T-helper 2 cell treated with Interferon-gamma antibody and Interleukin-4, amounts not matched to agents 5 μg/mL and 100 μg/mL, for 36 hours (primary cell): Measurements from ENCODE around the gene ZNF606.

Experiments
- DNase-seq: peaks from one replicate; pipeline ENCODE4 v3.0.0; 2021; ENCODE audit warnings: low spot score
- H3K27ac Mint-ChIP-seq: one replicate; pipeline ENCODE4 v1.8.0; 2021; ENCODE audit warnings: mild to moderate bottlenecking, mixed read lengths
- H3K27me3 Mint-ChIP-seq: one replicate; pipeline ENCODE4 v1.8.0; 2021; ENCODE audit warnings: low read depth, mixed read lengths
- H3K36me3 Mint-ChIP-seq: one replicate; pipeline ENCODE4 v1.8.0; 2021; ENCODE audit warnings: low read depth, mixed read lengths
- H3K4me1 Mint-ChIP-seq: one replicate; pipeline ENCODE4 v1.8.0; 2021; ENCODE audit warnings: low read depth, mixed read lengths
- H3K4me3 Mint-ChIP-seq: one replicate; pipeline ENCODE4 v1.8.0; 2022; ENCODE audit warnings: mild to moderate bottlenecking, moderate library complexity, mixed read lengths
- H3K9me3 Mint-ChIP-seq: one replicate; pipeline ENCODE4 v1.8.0; 2021; ENCODE audit warnings: mixed read lengths

Gene ZNF606

GRCh38 chr19:58002384-58003173 is at the start of gene ZNF606:
Gene ZNF606 (minus strand): TSS chr19:58002820. CDS start chr19:58001319, 1,501 bp downstream.
- peaks cover 70% of the 10 kb centered on the region for H3K9me3 Mint-ChIP-seq
- H3K4me3 Mint-ChIP-seq, result peak within 1 kb of the TSS; percentile 84
- H3K27me3 Mint-ChIP-seq, result no peaks in the 10 kb centered on the region
- peaks cover 14% of the 10 kb centered on the region for H3K4me1 Mint-ChIP-seq
- peak; percentile 84 for DNase-seq
- peak within 1 kb of the TSS; percentile 85 for H3K27ac Mint-ChIP-seq
- peaks cover 82% of the 10 kb centered on the region for H3K36me3 Mint-ChIP-seq

DNA sequence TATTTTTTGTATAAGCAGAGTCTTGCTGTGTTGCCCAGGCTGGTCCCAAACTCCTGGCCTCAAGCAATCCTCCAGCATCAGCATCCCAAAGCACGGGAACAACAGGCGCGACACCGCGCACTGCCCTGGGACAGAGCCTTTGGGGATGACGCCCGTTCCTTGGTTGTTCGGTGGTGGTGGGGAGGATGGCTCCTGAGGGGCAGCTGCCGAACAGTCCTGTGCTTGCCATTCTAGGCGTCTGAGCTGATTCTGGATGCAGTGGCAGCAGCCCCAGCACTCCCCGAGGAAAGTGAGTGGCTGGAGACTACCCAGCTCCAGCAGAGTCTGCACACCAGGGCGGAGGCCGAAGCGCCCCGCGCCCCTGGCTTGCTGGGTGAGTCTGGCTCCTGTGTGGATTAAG is 49.6 kb upstream of the ZNF606 start:
- Mint-ChIP-seq H3K27me3 (no peaks in the 10 kb centered on the region), H3K4me1 (no peaks in the 10 kb centered on the region), H3K27ac (no peak overlapping the region), H3K9me3 (peaks cover 45% of the 10 kb centered on the region), H3K36me3 (no peaks in the 10 kb centered on the region), H3K4me3 (no peak overlapping the region)
- no peak for DNase-seq

DNA sequence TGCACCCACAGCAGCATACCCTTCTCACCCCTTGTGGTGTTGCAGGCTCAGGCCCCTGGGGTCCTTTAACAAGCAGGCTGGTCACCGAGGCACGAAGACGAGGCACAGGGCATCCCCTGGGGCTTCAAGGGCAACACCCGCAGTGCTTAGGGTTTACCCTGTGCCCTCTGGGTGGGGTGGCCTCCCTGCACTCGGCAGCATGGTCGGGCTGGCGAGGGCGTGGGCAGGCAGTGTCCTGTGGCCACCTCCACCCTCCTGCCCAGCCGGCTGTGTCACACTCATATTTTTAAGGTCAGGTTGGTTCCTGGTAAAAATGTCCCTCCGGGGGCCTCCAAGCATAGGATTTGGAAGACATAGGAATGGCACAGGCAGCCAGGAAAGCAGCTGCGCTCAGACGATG is 45.1 kb upstream of the ZNF606 start:
- no peak for DNase-seq
- Mint-ChIP-seq H3K27ac (no peak overlapping the region), H3K27me3 (no peaks in the 10 kb centered on the region), H3K4me1 (no peaks in the 10 kb centered on the region), H3K4me3 (no peak overlapping the region), H3K9me3 (peaks cover 48% of the 10 kb centered on the region), H3K36me3 (no peaks in the 10 kb centered on the region)

DNA sequence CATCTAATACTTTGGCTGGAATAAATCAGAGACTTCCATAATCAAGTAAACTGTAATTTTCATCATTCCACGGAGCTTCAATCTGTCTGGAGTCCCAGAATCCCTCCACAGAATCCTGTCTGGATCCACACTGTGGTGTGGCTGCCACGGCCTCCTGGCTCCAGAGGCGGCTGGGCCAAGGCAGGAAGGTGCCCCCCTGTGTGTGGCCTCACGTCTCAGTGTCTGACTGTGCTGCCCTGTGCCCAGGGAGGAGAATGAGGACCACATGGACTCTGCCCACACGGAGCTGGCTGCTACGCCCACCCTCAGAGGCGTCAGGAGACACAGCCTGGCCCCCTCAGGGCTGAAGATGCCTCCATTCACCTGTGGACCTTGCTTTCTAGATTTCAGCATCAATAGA is 44.2 kb upstream of the ZNF606 start:
- Mint-ChIP-seq H3K9me3 (peaks cover 47% of the 10 kb centered on the region), H3K27me3 (no peaks in the 10 kb centered on the region), H3K36me3 (no peaks in the 10 kb centered on the region), H3K4me1 (no peaks in the 10 kb centered on the region), H3K4me3 (no peak overlapping the region), H3K27ac (no peak overlapping the region)
- DNase-seq, result no peak

GRCh38 chr19:58045411-58046050 is 42.9 kb upstream of the ZNF606 start:
- DNase-seq, result no peak
- Mint-ChIP-seq H3K4me1 (no peaks in the 10 kb centered on the region), H3K9me3 (peaks cover 40% of the 10 kb centered on the region), H3K27ac (no peak overlapping the region), H3K4me3 (no peak overlapping the region), H3K36me3 (no peaks in the 10 kb centered on the region), H3K27me3 (no peaks in the 10 kb centered on the region)

- DNase-seq, result no peak
- no peaks in the 10 kb centered on the region for H3K36me3 Mint-ChIP-seq
- H3K27ac Mint-ChIP-seq, result no peak overlapping the region
- no peak overlapping the region for H3K4me3 Mint-ChIP-seq
- no peaks in the 10 kb centered on the region for H3K27me3 Mint-ChIP-seq
- H3K4me1 Mint-ChIP-seq, result no peaks in the 10 kb centered on the region
- H3K9me3 Mint-ChIP-seq, result peaks cover 38% of the 10 kb centered on the region
Measured at GRCh38 chr19:58044886-58045285, 42.3 kb upstream of the ZNF606 start.

DNA sequence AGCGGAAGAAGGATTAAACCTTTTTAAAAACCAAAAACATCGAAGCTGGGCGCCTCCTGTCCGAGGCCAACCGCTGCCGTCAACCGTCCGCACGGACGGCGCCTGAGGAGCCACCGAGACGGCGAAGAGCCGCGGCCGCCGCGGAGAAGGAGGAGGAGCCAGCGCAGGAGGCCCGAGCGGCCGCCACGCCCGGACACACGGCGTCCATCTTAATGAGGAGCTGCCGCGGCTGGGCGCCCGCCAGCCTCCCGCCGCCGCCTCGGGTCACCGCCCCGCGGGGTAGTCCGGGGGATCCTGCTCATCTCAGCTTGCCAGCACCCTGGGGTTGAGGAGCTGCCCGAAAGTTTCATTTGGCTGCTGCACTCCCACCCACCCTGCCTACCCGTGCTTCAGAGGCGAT is 41.8 kb upstream of the ZNF606 start:
- Mint-ChIP-seq H3K4me3 (no peak overlapping the region), H3K27me3 (no peaks in the 10 kb centered on the region), H3K27ac (no peak overlapping the region), H3K4me1 (no peaks in the 10 kb centered on the region), H3K36me3 (no peaks in the 10 kb centered on the region), H3K9me3 (peaks cover 35% of the 10 kb centered on the region)
- no peak for DNase-seq

GRCh38 chr19:58042495-58043340 is 40.1 kb upstream of the ZNF606 start:
- Mint-ChIP-seq H3K4me3 (no peak overlapping the region), H3K36me3 (peaks cover 2% of the 10 kb centered on the region), H3K27ac (no peak overlapping the region), H3K27me3 (no peaks in the 10 kb centered on the region), H3K9me3 (peaks cover 36% of the 10 kb centered on the region), H3K4me1 (no peaks in the 10 kb centered on the region)
- no peak for DNase-seq

GRCh38 chr19:58040751-58041525 is 38.3 kb upstream of the ZNF606 start:
- H3K4me3 Mint-ChIP-seq, result no peak overlapping the region
- H3K27me3 Mint-ChIP-seq, result no peaks in the 10 kb centered on the region
- peaks cover 33% of the 10 kb centered on the region for H3K9me3 Mint-ChIP-seq
- H3K27ac Mint-ChIP-seq, result no peak overlapping the region
- peaks cover 5% of the 10 kb centered on the region for H3K36me3 Mint-ChIP-seq
- DNase-seq, result no peak
- no peaks in the 10 kb centered on the region for H3K4me1 Mint-ChIP-seq

GRCh38 chr19:58038688-58039204 is 36.1 kb upstream of the ZNF606 start:
- Mint-ChIP-seq H3K27me3 (peaks cover 2% of the 10 kb centered on the region), H3K4me3 (no peak overlapping the region), H3K9me3 (peaks cover 43% of the 10 kb centered on the region), H3K4me1 (no peaks in the 10 kb centered on the region), H3K36me3 (peaks cover 10% of the 10 kb centered on the region), H3K27ac (no peak overlapping the region)
- DNase-seq, result no peak

DNA sequence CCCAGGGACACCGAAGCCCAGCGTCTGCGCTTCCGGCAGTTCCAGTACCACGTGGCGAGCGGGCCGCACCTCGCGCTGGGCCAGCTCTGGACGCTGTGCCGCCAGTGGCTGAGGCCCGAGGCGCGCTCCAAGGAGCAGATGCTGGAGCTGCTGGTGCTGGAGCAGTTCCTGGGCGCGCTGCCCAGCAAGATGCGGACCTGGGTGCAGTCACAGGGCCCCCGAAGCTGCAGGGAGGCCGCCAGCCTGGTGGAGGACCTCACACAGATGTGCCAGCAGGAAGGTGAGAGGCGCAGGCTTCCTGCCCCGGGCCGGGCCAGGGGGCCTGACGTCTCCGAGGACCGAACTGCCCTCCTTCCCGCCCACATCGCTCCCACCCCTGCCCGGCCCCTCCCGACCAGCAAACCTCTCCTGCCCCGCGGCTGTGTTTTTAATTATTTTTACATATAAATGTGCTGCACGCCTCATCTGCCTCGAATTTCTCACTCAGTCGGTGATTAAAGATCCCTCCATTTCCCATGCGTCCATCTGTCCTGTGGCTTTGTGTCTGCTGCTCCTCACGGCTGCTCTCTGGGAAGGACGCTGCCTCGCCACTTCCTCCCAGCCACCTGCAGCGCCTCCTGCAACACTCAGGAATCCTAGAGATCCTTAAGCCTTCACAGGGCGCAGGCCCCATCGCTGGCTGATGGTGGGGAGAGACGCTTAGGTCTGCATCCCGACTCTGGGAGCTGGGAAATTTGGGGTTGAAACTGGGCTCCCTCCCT is 35.5 kb upstream of the ZNF606 start:
- Mint-ChIP-seq H3K27ac (no peak overlapping the region), H3K36me3 (peaks cover 10% of the 10 kb centered on the region), H3K9me3 (peaks cover 37% of the 10 kb centered on the region), H3K27me3 (peaks cover 2% of the 10 kb centered on the region), H3K4me1 (no peaks in the 10 kb centered on the region), H3K4me3 (no peak overlapping the region)
- DNase-seq, result no peak

DNA sequence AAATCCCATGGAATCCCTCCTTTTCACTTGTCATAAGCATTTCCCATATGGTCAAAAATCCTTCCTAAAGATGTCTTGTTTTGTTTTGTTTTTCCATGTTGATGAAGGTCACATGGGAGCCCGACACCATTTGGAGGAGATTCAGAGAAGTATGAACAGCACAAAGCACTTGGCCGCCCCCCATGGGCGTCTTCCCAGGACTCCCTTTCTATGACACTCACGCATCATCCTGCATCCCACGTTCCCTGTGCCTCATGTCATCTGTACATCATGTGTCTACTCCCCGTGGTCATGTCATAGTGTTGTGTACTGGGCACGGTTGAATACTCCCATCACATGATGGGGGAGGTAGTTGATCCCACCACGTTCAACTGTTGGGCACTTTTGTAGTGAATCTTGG is 33.2 kb upstream of the ZNF606 start:
- no peak overlapping the region for H3K4me3 Mint-ChIP-seq
- DNase-seq, result no peak

GRCh38 chr19:58034477-58034793 is 31.8 kb upstream of the ZNF606 start:
- peaks cover 11% of the 10 kb centered on the region for H3K36me3 Mint-ChIP-seq
- no peaks in the 10 kb centered on the region for H3K4me1 Mint-ChIP-seq
- H3K4me3 Mint-ChIP-seq, result no peak overlapping the region
- H3K9me3 Mint-ChIP-seq, result peaks cover 31% of the 10 kb centered on the region
- DNase-seq, result no peak
- H3K27ac Mint-ChIP-seq, result no peak overlapping the region
- H3K27me3 Mint-ChIP-seq, result peaks cover 2% of the 10 kb centered on the region

More for the DNA sequence above, 33.2 kb upstream of the ZNF606 start:
- Mint-ChIP-seq H3K36me3 (peaks cover 10% of the 10 kb centered on the region), H3K27me3 (peaks cover 2% of the 10 kb centered on the region), H3K9me3 (peaks cover 30% of the 10 kb centered on the region), H3K4me1 (no peaks in the 10 kb centered on the region), H3K27ac (no peak overlapping the region)
